ENCODE data around the gene LRRC75B.
"Not testable (repeated sequence)": the region's sequence is repeated elsewhere in the genome, so short reads cannot be mapped to it uniquely, and the experiment has no call there.

The LRRC75B gene

DNA sequence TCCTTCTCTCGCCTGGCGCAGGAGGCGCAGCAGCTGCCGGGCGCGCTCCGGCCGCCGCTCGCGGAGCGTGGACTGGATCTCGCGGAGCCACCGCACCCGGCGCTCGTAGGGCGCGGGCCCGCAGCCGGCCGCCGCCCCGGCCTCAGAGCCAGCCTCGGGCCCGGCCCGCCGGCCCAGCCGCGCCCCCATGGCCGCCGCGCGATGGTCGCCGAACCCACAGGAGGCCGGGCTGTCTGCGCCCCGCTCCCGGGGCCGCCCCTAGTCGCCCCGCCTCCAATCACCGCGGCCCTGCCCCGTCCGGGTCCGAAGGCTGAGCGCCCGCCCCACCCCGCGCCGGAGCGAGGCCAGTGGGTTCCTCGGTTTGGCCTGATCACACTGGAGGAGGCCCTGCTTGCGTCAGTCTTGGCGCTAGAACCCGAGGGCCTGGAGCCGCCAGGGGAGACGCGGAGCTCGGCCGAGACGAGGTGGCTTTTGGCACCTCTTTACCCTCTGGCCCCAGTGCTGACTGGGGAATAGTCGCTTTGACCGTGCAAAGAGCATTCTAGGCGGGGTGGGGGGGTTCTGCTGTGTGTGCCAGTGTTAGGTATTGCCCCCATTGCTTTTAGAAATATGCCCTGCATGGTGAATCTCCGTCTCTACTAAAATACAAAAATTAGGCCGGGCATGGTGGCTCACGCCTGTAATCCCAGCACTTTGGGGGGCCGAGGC, at the start of gene LRRC75B:
LRRC75B (minus strand) TSS at position 223 of the 708 bp plus-strand sequence; CDS start at position 189, 34 bp downstream.
- peak; percentile 93 for ATAC-seq
- TF ChIP-seq ZC3H10 (CRISPR knock-in tag; IDR thresholded peaks at IDR 0.05), result no peak
- no peak for TF ChIP-seq PATZ1 (CRISPR knock-in tag; IDR thresholded peaks at IDR 0.05; ENCODE audit: borderline replicate concordance)
- no peak for TF ChIP-seq CSRNP3 (CRISPR knock-in tag; IDR thresholded peaks at IDR 0.05)

DNA sequence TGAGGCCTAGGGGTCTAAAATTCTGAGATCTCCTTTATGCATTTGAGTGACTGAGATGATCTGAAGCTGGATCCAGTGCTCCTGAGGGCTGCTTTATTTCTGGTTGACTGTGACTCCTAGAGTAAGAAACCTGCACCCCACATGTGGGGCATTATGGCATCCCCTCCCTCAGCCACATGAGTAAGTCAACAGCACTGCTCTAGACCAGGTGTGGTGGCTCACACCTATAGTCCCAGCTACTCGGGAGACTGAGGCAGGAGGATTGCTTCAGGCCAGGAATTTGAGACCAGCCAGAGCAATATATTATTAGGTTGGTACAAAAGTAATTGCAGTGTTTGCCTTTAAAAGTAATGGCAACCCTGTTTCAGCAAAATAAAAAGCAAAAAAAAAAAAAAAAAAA, 49.4 kb upstream of the LRRC75B start:
- ATAC-seq, result not testable (repeated sequence)

GRCh38 chr22:24636513-24636912, 43.6 kb upstream of the LRRC75B start:
- ATAC-seq, result not testable (repeated sequence)

- not testable (repeated sequence) for ATAC-seq
Measured at GRCh38 chr22:24634776-24635389, 42.0 kb upstream of the LRRC75B start.

- ATAC-seq, result not testable (repeated sequence)
Measured at GRCh38 chr22:24633231-24634023, 40.6 kb upstream of the LRRC75B start.

DNA sequence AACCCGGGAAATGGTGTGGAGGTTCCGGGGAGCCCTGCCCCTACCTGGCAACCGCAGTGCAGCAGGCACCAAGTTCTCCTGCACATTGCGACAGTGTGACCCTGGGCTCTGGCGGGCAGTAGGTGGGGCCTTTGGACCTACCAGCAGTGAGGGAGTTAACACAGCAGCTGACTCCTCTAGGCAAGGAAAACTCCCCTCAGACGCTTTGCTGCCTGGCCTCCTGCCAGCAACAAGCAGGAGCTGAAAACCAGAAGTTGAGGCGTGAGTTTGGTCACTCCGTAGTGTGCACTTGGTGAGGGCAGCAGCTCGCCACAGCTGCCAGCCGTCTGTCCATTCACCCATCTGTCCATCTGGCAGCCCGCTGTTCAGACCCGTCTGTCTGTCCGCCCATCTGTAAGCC, 39.8 kb upstream of the LRRC75B start:
- ATAC-seq, result not testable (repeated sequence)

GRCh38 chr22:24631430-24632122, 38.7 kb upstream of the LRRC75B start:
- not testable (repeated sequence) for ATAC-seq

GRCh38 chr22:24630812-24631427, 38.0 kb upstream of the LRRC75B start:
- ATAC-seq, result not testable (repeated sequence)

DNA sequence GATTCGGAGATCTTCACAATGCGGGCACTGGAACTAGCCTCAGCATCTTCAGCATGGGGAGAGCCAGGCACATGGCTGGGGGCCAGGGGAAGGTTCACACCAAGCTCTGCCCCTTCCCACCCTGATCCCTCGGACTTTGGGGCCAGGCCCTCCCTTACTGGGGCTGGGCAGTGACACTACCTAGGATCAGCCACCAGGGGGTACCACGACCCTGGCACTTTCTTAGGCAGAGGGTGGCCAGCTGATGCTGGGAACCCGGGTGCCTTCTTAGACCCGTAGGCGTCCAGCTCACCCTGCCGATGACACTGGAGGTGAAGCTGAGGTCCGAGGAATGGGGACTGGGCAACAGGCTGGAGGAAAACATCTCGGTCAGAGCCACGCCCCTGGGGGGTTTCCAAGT, 36.2 kb upstream of the LRRC75B start:
- not testable (repeated sequence) for ATAC-seq

GRCh38 chr22:24627911-24628310, 35.0 kb upstream of the LRRC75B start:
- ATAC-seq, result not testable (repeated sequence)

GRCh38 chr22:24622596-24622995, 29.7 kb upstream of the LRRC75B start:
- not testable (repeated sequence) for ATAC-seq

GRCh38 chr22:24621244-24621643, 28.4 kb upstream of the LRRC75B start:
- not testable (repeated sequence) for ATAC-seq

GRCh38 chr22:24614794-24615193, 21.9 kb upstream of the LRRC75B start:
- ATAC-seq, result not testable (repeated sequence)

DNA sequence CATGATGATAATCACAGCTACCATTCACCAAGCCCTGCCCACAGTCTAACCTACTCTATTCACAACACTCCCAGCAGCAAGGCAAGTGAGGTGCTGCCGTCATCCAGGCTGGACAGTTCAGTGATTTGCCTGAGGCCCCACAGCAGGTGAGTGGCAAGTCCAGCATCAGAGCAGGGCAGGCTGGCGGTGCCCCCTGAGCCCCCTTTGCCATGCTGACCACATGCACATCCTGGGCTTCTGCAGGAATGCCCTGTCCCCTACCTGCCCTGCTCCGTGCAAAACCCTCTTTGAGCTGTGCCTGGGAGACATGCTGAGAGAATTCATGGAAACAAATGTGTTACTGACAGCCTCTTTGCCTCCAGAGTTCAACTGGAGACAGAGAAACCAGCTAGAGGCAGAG, 17.0 kb upstream of the LRRC75B start:
- not testable (repeated sequence) for ATAC-seq

- not testable (repeated sequence) for ATAC-seq
Measured at GRCh38 chr22:24608327-24608726, 15.5 kb upstream of the LRRC75B start.

GRCh38 chr22:24607429-24607983, 14.6 kb upstream of the LRRC75B start:
- peak; percentile 19 for ATAC-seq

DNA sequence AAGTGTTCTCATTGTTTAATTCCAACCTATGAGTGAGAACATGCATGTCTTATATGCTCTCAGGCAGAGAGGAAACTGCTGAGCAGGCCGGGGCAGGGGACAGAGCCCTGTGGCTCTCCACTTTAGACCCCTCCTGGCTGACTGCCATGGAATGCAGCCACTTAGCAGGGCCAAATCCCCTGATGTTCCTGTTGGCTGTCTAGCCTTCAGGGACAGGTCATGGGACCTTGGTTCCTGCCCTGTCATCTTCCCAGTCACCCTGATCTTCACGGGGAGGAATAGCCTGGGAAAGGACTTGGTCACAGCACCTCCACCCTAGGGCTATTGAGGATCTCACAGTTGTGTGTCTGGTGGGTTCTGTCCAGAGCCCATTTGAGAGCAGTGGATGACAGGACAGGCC, 13.5 kb upstream of the LRRC75B start:
- not testable (repeated sequence) for ATAC-seq

All from SK-N-SH treated with all-trans-retinoic acid at 6 μM for 48 hours (cell line).